OCI-LY7 (cell line): Measurements from ENCODE around the gene ZMIZ1.

Experiments used
- CTCF ChIP-seq: fragments of 200-600 bp; sonication (generic); conservative IDR thresholded peaks from 2 replicates; pipeline ENCODE4 v1.5.1; 2014; ENCODE audit warnings: mild to moderate bottlenecking, antibody characterized with exemption, low read length, moderate library complexity, mixed read lengths
- EZH2phosphoT487 ChIP-seq: fragments of 200-600 bp; sonication (generic); IDR thresholded peaks from 2 replicates; pipeline ENCODE4 v1.6.1; 2018; ENCODE audit warnings: low read depth, borderline replicate concordance, mild to moderate bottlenecking, mixed run types, antibody characterized with exemption, low read length, moderate library complexity, mixed read lengths

- no peak for TF ChIP-seq CTCF
- TF ChIP-seq EZH2phosphoT487: no peak
Measured at GRCh38 chr10:79266543-79267312, 198.0 kb downstream of the ZMIZ1 start.
